ENCODE results near the gene EPB41L2. TPM values are rescaled to one million over a fixed set of nuclear protein-coding genes. Genes with fewer than 3 reads are reported as not detected.

EPB41L2 gene
- total RNA-seq, 1 experiment from 2014 or later = 199 TPM

- CTCF ChIA-PET = no interaction called here
- no peak for ATAC-seq
- Histone ChIP-seq H3K9me3 (ENCODE audit: control insufficient read depth, insufficient read depth, low read depth, low read length) (no peaks in the 10 kb centered on the region), H3K4me1 (ENCODE audit: control insufficient read depth, insufficient read depth, low read length) (peaks cover 5% of the 10 kb centered on the region), H3K27me3 (ENCODE audit: control insufficient read depth, insufficient read depth, low read length) (no peaks in the 10 kb centered on the region), H3K4me3 (ENCODE audit: low read depth in 2 of 2, low read length in 2 of 2) (no peak overlapping the region), H3K36me3 (ENCODE audit: control insufficient read depth, insufficient read depth, low read length) (peaks cover 16% of the 10 kb centered on the region; the same call in 1 of the 2 replicates), H3K27ac (ENCODE audit: low read length) (no peak overlapping the region)
- no peak for TF ChIP-seq POLR2AphosphoS5 (IDR thresholded peaks at IDR 0.05; ENCODE audit: low read depth, low read length)
- no peak for TF ChIP-seq CTCF (IDR thresholded peaks at IDR 0.05)
- in situ Hi-C loops (cut with HindIII; ENCODE audit: low pct_unique_long_range_greater_than_20kb, low sequenced_read_pairs) = no loop called here
- no peak for DNase-seq (ENCODE audit: low read depth, low spot score)
- intact Hi-C loops (cut with micrococcal nuclease; ENCODE audit: unreplicated experiment) = loop anchor here (5.0 kb wide), 2 partner anchors 175 to 645 kb away; partner anchors contain the start of gene EPB41L2
- BruUV-seq (replicated peaks) = no TSS peak
- POLR2A ChIA-PET = no interaction called here
Observed at GRCh38 chr6:130886966-130887365, 176.1 kb downstream of the EPB41L2 start.

- Histone ChIP-seq H3K36me3 (ENCODE audit: control insufficient read depth, insufficient read depth, low read length) (peaks cover 11% of the 10 kb centered on the region; the same call in 1 of the 2 replicates), H3K4me1 (ENCODE audit: control insufficient read depth, insufficient read depth, low read length) (peaks cover 5% of the 10 kb centered on the region), H3K27me3 (ENCODE audit: control insufficient read depth, insufficient read depth, low read length) (no peaks in the 10 kb centered on the region), H3K9me3 (ENCODE audit: control insufficient read depth, insufficient read depth, low read depth, low read length) (no peaks in the 10 kb centered on the region), H3K27ac (ENCODE audit: low read length) (peak overlapping the region; percentile 29), H3K4me3 (ENCODE audit: low read depth in 2 of 2, low read length in 2 of 2) (no peak overlapping the region)
- ATAC-seq (peak; percentile 92), DNase-seq (ENCODE audit: low read depth, low spot score) (peak; percentile 67)
- TF ChIP-seq CTCF (IDR thresholded peaks at IDR 0.05) = peak; percentile 82; the same call in 1 of the 2 replicates
- TF ChIP-seq POLR2AphosphoS5 (IDR thresholded peaks at IDR 0.05; ENCODE audit: low read depth, low read length) = no peak
- TF ChIP-seq SIN3A (IDR thresholded peaks at IDR 0.05; ENCODE audit: borderline replicate concordance, insufficient read depth, low read depth, low read length) = no peak
- ChIA-PET CTCF (interaction anchor here (0.6 to 1.1 kb wide), 5 partner anchors 175 to 285 kb away, joined by 3 to 8 read pairs (median 4); no protein-coding TSS in a partner anchor), POLR2A (interaction anchor here (0.5 kb wide), 1 partner anchor 12 kb away, joined by 4 read pairs; no protein-coding TSS in a partner anchor)
- in situ Hi-C loops (cut with HindIII; ENCODE audit: low pct_unique_long_range_greater_than_20kb, low sequenced_read_pairs) (no loop called here), intact Hi-C loops (cut with micrococcal nuclease; ENCODE audit: unreplicated experiment) (loop anchor here (1.0 to 5.0 kb wide), 4 partner anchors 177 to 647 kb away; partner anchors contain the start of gene EPB41L2)
- no TSS peak for BruUV-seq (replicated peaks)
Observed at GRCh38 chr6:130885392-130886192, 177.5 kb downstream of the EPB41L2 start.

GRCh38 chr6:130882370-130882769, 180.7 kb downstream of the EPB41L2 start:
- H3K4me3 ChIP-seq (ENCODE audit: low read depth in 2 of 2, low read length in 2 of 2) = no peak overlapping the region
- no peak for DNase-seq (ENCODE audit: low read depth, low spot score)
- no peak for ATAC-seq
- no peaks in the 10 kb centered on the region for H3K9me3 ChIP-seq (ENCODE audit: control insufficient read depth, insufficient read depth, low read depth, low read length)
- peaks cover 5% of the 10 kb centered on the region for H3K4me1 ChIP-seq (ENCODE audit: control insufficient read depth, insufficient read depth, low read length)
- TF ChIP-seq CTCF (IDR thresholded peaks at IDR 0.05) = no peak
- no peak for TF ChIP-seq TCF7L2 (IDR thresholded peaks at IDR 0.05; ENCODE audit: low read depth, low read length)
- no peak for TF ChIP-seq SIN3A (IDR thresholded peaks at IDR 0.05; ENCODE audit: borderline replicate concordance, insufficient read depth, low read depth, low read length)
- TF ChIP-seq REST (IDR thresholded peaks at IDR 0.05; ENCODE audit: insufficient read depth in 1 of 2, low read depth in 2 of 2, low read length in 1 of 2) = no peak
- TF ChIP-seq POLR2AphosphoS5 (IDR thresholded peaks at IDR 0.05; ENCODE audit: low read depth, low read length) = no peak
- in situ Hi-C loops (cut with HindIII; ENCODE audit: low pct_unique_long_range_greater_than_20kb, low sequenced_read_pairs) (no loop called here), intact Hi-C loops (cut with micrococcal nuclease; ENCODE audit: unreplicated experiment) (no loop called here)
- POLR2A ChIA-PET = no interaction called here
- no peaks in the 10 kb centered on the region for H3K27me3 ChIP-seq (ENCODE audit: control insufficient read depth, insufficient read depth, low read length)
- CTCF ChIA-PET = no interaction called here
- no TSS peak for BruUV-seq (replicated peaks)
- H3K36me3 ChIP-seq (ENCODE audit: control insufficient read depth, insufficient read depth, low read length) = peaks cover 2% of the 10 kb centered on the region; the same call in 1 of the 2 replicates
- H3K27ac ChIP-seq (ENCODE audit: low read length) = no peak overlapping the region
